GM12873 (cell line): Measurements from ENCODE around the gene ATP10D.

Experiments
- TF ChIP-seq, protein P1 (sequence below): IDR thresholded peaks from 2 replicates; pipeline ENCODE4 v1.5.1; 2012; ENCODE audit warnings: low read depth, mild to moderate bottlenecking, moderate library complexity, low read length, control low read depth; ENCODE audit not compliant: insufficient read depth; ENCODE audit errors: missing control alignments

The ATP10D gene

DNA sequence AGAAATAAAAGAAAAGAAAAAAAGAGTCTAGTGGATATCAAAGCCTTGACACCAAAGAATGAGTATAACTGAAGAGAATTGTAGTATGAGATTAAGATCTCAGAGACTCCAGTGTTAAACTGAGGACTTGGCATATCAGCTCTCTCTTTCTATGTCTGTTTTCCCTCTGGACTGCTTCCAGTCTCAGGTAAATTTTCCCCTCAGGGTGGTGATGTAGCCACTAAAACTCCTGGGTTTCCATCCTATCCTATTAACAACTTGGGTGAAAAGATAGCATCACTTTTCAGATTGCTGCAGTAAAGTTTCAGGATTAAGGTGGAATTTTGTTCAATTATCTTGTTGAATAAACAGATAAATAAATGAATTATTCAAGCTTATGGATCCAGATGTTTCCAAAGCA lies 85.7 kb downstream of the ATP10D start:
- TF ChIP-seq, protein P1, sequence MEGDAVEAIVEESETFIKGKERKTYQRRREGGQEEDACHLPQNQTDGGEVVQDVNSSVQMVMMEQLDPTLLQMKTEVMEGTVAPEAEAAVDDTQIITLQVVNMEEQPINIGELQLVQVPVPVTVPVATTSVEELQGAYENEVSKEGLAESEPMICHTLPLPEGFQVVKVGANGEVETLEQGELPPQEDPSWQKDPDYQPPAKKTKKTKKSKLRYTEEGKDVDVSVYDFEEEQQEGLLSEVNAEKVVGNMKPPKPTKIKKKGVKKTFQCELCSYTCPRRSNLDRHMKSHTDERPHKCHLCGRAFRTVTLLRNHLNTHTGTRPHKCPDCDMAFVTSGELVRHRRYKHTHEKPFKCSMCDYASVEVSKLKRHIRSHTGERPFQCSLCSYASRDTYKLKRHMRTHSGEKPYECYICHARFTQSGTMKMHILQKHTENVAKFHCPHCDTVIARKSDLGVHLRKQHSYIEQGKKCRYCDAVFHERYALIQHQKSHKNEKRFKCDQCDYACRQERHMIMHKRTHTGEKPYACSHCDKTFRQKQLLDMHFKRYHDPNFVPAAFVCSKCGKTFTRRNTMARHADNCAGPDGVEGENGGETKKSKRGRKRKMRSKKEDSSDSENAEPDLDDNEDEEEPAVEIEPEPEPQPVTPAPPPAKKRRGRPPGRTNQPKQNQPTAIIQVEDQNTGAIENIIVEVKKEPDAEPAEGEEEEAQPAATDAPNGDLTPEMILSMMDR = no peak

DNA sequence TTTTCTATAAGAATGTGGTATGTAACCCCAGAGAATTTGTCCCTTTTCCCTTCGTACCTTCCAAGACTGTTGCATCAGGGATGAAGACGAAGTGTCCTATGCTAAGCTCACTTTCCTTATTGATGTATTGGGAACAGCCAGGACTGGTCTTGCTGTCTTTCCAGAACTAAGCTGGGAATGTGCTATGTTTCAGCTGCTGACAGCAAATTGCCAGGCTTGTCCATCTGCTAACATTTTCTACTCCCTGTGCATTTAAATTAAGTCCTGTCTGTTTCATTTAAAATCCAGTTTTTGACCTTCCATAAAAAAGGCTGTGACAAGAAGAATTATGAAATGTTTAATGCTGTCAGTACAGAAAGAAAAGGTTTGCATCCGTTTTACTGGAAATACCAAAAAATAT lies 87.9 kb downstream of the ATP10D start:
- TF ChIP-seq, protein P1 = no peak

DNA sequence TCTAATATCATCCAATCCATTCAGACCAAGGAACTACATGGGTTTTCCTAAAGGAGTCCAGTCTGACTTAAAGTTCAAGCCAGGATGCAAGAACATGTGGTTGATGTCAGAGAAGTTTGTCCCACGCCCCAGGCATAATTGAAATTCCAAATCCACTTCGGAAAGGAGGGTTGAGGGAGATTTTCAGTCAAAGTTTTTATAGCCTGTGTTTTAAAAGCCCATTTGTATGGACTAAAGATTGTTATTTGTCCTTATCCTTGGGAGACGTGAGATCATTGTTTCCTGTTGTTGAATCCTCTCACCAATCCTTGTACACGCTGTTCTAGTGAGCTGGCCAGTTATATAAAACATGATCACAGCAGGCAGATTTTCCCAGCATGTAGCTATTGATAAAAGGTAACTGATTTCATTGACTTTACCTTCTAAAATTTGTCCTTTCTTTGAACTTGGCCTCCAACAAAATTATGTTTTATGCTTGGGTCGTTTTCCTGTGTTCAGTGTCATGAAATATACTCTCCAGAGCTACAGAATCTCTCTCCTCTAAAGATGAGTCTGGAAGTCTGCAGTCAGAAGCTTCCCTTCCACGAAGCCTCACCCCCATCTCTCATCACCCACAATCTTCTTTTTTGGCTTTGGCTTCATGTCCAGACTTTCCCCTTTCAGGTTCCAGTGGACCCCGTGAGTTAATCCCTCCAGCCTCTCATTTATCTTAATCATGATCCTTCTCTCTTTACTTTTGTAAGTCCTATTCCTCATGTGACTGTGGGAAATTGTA lies 92.9 kb downstream of the ATP10D start:
- TF ChIP-seq, protein P1 = no peak

DNA sequence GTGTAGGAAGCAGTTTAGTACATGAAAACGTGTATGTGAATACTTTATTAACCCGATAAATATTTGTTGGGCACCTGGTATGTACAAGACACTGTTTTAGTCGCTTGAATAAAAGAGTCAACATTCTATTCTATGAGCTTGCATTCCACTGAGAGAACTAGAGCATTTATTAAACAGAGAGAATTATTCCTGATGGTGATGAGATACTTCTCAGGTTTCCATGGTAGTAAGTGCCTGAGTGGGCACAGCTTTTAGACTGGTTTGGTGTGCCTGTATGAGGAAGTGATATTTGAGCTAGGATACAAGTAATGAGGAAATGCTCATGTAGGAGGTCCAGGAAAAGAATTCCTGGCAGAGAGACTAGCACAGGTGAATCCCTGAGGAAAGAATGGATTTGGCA lies 94.2 kb downstream of the ATP10D start:
- TF ChIP-seq, protein P1 = no peak

DNA sequence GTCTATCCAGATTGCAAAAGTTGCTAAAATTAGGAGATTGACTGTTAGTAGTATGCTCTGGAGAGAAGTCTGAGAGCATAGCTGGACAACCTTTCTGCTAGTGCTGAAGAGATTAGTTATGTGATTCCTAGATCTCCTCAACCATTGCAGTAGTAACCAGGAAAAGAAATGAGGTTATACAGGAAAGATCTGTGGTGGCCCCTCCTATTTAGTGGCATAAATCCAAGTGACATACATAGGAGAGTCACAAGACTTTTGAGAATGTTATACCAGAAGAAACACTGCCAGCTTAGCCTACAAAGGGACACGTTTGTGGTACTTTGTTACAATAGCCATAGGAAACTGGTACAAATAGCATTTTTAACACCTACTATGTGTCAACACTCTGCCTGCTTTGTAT lies 105.2 kb downstream of the ATP10D start:
- TF ChIP-seq, protein P1 = no peak

DNA sequence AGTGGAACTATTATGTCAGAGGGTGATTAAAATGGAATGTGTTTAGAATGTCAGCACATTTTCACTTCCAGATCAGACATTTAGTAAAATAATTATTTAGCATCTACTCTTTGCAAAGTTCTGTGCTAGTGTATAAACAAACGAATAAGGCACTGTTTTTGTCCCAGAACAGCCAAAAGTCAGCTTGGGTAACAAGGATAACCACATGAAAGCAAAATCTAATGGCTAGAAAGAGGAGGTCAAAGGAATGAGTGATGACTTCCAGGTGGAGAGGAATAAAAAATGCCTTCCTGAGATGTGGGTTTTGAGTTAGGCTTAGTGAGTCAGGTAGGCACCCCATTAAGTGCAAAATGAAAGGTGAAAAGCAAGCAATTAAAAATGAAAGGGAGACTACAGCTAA lies 112.6 kb downstream of the ATP10D start:
- TF ChIP-seq, protein P1 = no peak

DNA sequence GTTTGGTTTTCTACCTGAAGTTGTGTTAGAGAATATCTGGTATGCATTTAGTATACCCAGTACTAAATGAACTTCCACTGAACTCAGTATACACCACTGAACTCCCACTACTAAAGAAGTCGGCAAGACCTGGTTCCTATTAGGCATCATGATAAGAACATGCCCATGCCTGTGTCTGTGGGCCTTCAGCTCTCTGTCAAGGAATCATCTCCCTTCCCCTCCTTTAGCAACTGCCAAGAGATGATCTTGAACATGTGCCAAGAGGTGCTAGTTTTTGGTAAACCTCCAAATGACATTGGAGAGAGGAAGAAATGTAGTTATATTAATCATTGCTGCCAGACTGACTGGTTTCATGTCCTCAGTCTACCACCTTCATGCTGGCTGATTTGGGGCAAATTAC lies 113.2 kb downstream of the ATP10D start:
- TF ChIP-seq, protein P1 = no peak
